Neural progenitor cell (in vitro differentiated cells): ENCODE data around the gene DPT. TPM values are rescaled to one million over a fixed set of nuclear protein-coding genes. Genes with fewer than 3 reads are reported as not detected.

Experiments used
- DNase-seq: peaks from one replicate; pipeline ENCODE4 v3.0.0-alpha.2; 2016; ENCODE audit warnings: low spot score
- H2AFZ ChIP-seq: fragments of 200-600 bp; sonication (generic); replicated peaks from 2 replicates; pipeline ENCODE4 v1.6.1; 2016; ENCODE audit warnings: antibody characterized with exemption
- H3F3A ChIP-seq: fragments of 200-600 bp; sonication (generic); 2 replicates; pipeline ENCODE4 v1.6.1; 2016; ENCODE audit warnings: antibody characterized with exemption, low read depth
- H3K27ac ChIP-seq: fragments of 200-600 bp; sonication (generic); 2 replicates; pipeline ENCODE4 v1.5.1; 2016; ENCODE audit warnings: mild to moderate bottlenecking
- H3K27me3 ChIP-seq: fragments of 200-600 bp; sonication (generic); 2 replicates; pipeline ENCODE4 v1.6.1; 2016; ENCODE audit warnings: mild to moderate bottlenecking, moderate library complexity
- H3K36me3 ChIP-seq: fragments of 200-600 bp; sonication (generic); 2 replicates; pipeline ENCODE4 v1.5.1; 2016
- H3K4me1 ChIP-seq: fragments of 200-600 bp; sonication (generic); 2 replicates; pipeline ENCODE4 v1.6.1; 2016; ENCODE audit warnings: mixed run types
- H3K4me2 ChIP-seq: fragments of 200-600 bp; sonication (generic); 2 replicates; pipeline ENCODE4 v1.6.1; 2016
- H3K4me3 ChIP-seq: fragments of 200-600 bp; sonication (generic); 2 replicates; pipeline ENCODE4 v1.5.1; 2016
- H3K79me2 ChIP-seq: fragments of 200-600 bp; sonication (generic); 2 replicates; pipeline ENCODE4 v1.6.1; 2016; ENCODE audit warnings: low read depth
- H3K9ac ChIP-seq: fragments of 200-600 bp; sonication (generic); 2 replicates; pipeline ENCODE4 v1.6.1; 2016
- H3K9me3 ChIP-seq: fragments of 200-600 bp; sonication (generic); 2 replicates; pipeline ENCODE4 v1.5.1; 2016; ENCODE audit warnings: low read depth
- H4K20me1 ChIP-seq: fragments of 200-600 bp; sonication (generic); 2 replicates; pipeline ENCODE4 v1.6.1; 2016; ENCODE audit warnings: low read depth
- H3K27ac Mint-ChIP-seq: 3 replicates; pipeline ENCODE4 v1.8.0; 2021; ENCODE audit warnings: mixed read lengths
- H3K27me3 Mint-ChIP-seq: 2 replicates; pipeline ENCODE4 v1.8.0; 2022; ENCODE audit warnings: low read depth, mild to moderate bottlenecking, inconsistent platforms, moderate library complexity, mixed read lengths; ENCODE audit not compliant: insufficient read depth
- H3K36me3 Mint-ChIP-seq: 3 replicates; pipeline ENCODE4 v1.8.0; 2021; ENCODE audit warnings: mixed read lengths
- H3K4me1 Mint-ChIP-seq: 3 replicates; pipeline ENCODE4 v1.8.0; 2021; ENCODE audit warnings: mixed read lengths
- H3K4me3 Mint-ChIP-seq: 3 replicates; pipeline ENCODE4 v1.8.0; 2021; ENCODE audit warnings: mild to moderate bottlenecking, moderate library complexity, mixed read lengths
- H3K9me3 Mint-ChIP-seq: 3 replicates; pipeline ENCODE4 v1.8.0; 2020; ENCODE audit warnings: mixed read lengths
- EZH2 ChIP-seq: fragments of 200-600 bp; sonication (generic); IDR thresholded peaks from 2 replicates; pipeline ENCODE4 v1.6.1; 2017; ENCODE audit warnings: antibody characterized with exemption, mild to moderate bottlenecking, moderate library complexity
- EZH2phosphoT487 ChIP-seq: fragments of 200-600 bp; sonication (generic); IDR thresholded peaks from 2 replicates; pipeline ENCODE4 v1.6.1; 2017; ENCODE audit warnings: antibody characterized with exemption
- total RNA-seq: library from RNA; depleted of rRNA; stranded (reverse); fragments of >200 nt; gene quantifications from 2 replicates; pipeline ENCODE4 v1.2.3, GENCODE V29; 2015; ENCODE audit warnings: low replicate concordance
- TF ChIP-seq, protein P1 (sequence below): fragments of 200-600 bp; sonication (generic); IDR thresholded peaks from 2 replicates; pipeline ENCODE4 v1.5.1; 2017; ENCODE audit warnings: antibody characterized with exemption, mild to moderate bottlenecking

Gene DPT
- total RNA-seq, 1 donor from 2014 or later = not detected

DNA sequence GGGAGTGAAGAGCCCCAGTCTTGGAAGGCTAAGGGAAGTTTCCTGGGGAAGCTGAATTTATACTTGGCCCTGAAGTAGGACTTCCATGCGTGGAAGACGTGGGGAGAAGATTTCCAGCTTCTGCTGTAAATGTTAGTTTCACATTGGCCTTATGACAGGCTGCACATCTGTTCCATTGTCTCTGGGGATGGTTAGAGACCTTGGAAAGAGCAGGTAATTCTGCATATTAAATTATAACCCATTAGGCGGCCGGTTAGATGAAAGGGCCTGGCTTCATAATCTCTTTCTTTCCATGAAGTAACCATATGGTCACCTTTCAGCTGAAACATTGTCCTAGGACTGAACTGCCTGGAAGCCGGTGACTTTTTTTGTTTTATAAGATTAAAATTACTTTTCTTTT, 37.5 kb downstream of the DPT start:
- H3K9me3 ChIP-seq = no peaks in the 10 kb centered on the region
- no peaks in the 10 kb centered on the region for H3K9me3 Mint-ChIP-seq
- no peak overlapping the region for H3K27ac ChIP-seq
- H3K4me1 Mint-ChIP-seq = peaks cover 15% of the 10 kb centered on the region
- no peaks in the 10 kb centered on the region for H3K36me3 ChIP-seq
- H3K4me1 ChIP-seq = no peaks in the 10 kb centered on the region
- H3K4me3 ChIP-seq = no peak overlapping the region
- H3K27me3 ChIP-seq = no peaks in the 10 kb centered on the region
- H3K4me2 ChIP-seq = no peak overlapping the region
- no peaks in the 10 kb centered on the region for H3K27me3 Mint-ChIP-seq
- no peaks in the 10 kb centered on the region for H4K20me1 ChIP-seq
- DNase-seq = no peak
- H3K27ac Mint-ChIP-seq = no peak overlapping the region
- H3K4me3 Mint-ChIP-seq = no peak overlapping the region
- TF ChIP-seq, protein P1, sequence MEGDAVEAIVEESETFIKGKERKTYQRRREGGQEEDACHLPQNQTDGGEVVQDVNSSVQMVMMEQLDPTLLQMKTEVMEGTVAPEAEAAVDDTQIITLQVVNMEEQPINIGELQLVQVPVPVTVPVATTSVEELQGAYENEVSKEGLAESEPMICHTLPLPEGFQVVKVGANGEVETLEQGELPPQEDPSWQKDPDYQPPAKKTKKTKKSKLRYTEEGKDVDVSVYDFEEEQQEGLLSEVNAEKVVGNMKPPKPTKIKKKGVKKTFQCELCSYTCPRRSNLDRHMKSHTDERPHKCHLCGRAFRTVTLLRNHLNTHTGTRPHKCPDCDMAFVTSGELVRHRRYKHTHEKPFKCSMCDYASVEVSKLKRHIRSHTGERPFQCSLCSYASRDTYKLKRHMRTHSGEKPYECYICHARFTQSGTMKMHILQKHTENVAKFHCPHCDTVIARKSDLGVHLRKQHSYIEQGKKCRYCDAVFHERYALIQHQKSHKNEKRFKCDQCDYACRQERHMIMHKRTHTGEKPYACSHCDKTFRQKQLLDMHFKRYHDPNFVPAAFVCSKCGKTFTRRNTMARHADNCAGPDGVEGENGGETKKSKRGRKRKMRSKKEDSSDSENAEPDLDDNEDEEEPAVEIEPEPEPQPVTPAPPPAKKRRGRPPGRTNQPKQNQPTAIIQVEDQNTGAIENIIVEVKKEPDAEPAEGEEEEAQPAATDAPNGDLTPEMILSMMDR = no peak
- TF ChIP-seq EZH2phosphoT487 = no peak
- no peak overlapping the region for H3K9ac ChIP-seq
- H3K36me3 Mint-ChIP-seq = no peaks in the 10 kb centered on the region
- H2AFZ ChIP-seq = no peak overlapping the region
- H3F3A ChIP-seq = no peaks in the 10 kb centered on the region
- H3K79me2 ChIP-seq = no peaks in the 10 kb centered on the region

DNA sequence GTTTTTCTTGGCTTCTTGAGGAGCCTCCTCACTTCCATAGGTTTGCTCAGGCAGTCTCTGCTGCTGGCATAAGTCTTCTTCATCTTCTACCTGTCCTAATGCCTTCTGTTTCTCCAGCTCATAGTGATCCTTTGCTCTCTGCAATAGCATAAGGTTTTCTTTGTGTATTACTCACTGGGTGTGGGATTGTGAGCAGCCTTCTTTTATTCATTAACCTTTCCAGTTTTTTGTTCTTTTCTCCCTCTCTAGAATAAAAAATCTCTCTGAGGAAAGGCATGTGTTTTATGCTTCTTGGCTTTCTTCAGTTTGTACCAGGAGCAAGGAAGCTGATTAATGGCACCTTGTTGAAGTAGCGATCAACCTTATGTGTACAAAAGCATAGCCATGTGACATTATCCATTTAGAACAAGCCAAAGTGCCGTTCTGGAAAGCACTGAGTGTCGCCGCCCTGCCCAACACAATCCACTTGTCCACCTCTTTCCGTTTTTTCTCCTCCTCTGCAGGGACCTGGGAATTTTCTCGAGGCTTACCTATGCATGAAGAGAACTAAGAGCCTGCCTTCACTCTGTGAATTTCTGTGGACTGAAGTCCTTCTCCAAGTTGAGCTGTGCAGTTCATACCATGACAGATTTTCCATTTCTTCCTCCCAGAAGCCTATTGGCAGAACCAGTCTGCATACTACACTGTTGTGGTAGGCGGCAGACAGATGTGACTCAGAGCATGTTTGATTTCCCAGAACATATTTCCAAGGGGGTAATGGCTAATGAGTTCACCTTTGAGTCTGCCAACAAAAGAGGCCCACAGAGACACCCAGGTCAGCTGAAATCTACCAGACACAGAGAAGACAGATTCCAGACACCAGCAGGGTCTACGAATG, 39.0 kb downstream of the DPT start:
- no peak overlapping the region for H3K4me3 ChIP-seq
- H3K36me3 Mint-ChIP-seq = no peaks in the 10 kb centered on the region
- H3K9ac ChIP-seq = no peak overlapping the region
- H3K4me1 Mint-ChIP-seq = peaks cover 5% of the 10 kb centered on the region
- no peak overlapping the region for H3K4me3 Mint-ChIP-seq
- no peaks in the 10 kb centered on the region for H4K20me1 ChIP-seq
- TF ChIP-seq, protein P1 = no peak
- TF ChIP-seq EZH2 (no peak), EZH2phosphoT487 (no peak)
- no peak for DNase-seq
- no peak overlapping the region for H3K27ac Mint-ChIP-seq
- no peaks in the 10 kb centered on the region for H3K27me3 Mint-ChIP-seq
- H3K9me3 Mint-ChIP-seq = no peaks in the 10 kb centered on the region
- no peaks in the 10 kb centered on the region for H3K36me3 ChIP-seq
- H3K4me1 ChIP-seq = no peaks in the 10 kb centered on the region
- no peak overlapping the region for H3K4me2 ChIP-seq
- H3K79me2 ChIP-seq = no peaks in the 10 kb centered on the region
- no peak overlapping the region for H3K27ac ChIP-seq
- no peaks in the 10 kb centered on the region for H3K27me3 ChIP-seq
- no peak overlapping the region for H2AFZ ChIP-seq
- no peaks in the 10 kb centered on the region for H3F3A ChIP-seq
- H3K9me3 ChIP-seq = no peaks in the 10 kb centered on the region

DNA sequence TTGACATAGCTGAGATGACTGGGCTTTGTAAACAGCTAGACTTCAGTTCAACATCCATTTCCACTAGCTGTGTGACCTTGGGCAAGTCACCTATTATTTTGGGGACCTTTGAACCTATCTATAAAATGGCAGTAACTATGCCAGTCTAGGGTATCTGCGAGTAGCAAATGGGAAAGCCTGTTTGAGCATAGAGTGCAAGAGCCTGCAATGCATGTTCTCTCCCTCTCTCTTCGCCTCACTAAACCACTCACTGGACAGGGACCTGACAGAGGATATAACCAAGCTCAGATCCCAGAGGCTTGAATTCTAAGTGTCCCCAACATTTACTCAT, 39.7 kb downstream of the DPT start:
- Histone ChIP-seq H3K4me3 (no peak overlapping the region), H3K4me2 (no peak overlapping the region), H3K36me3 (no peaks in the 10 kb centered on the region), H4K20me1 (no peaks in the 10 kb centered on the region), H3K4me1 (no peaks in the 10 kb centered on the region), H2AFZ (no peak overlapping the region), H3F3A (no peaks in the 10 kb centered on the region), H3K27ac (no peak overlapping the region), H3K27me3 (no peaks in the 10 kb centered on the region), H3K9me3 (no peaks in the 10 kb centered on the region), H3K9ac (no peak overlapping the region), H3K79me2 (no peaks in the 10 kb centered on the region)
- no peak for TF ChIP-seq EZH2phosphoT487
- no peak for TF ChIP-seq EZH2
- TF ChIP-seq, protein P1 = no peak
- no peak for DNase-seq
- no peaks in the 10 kb centered on the region for H3K36me3 Mint-ChIP-seq
- H3K4me3 Mint-ChIP-seq = no peak overlapping the region
- no peaks in the 10 kb centered on the region for H3K9me3 Mint-ChIP-seq
- H3K4me1 Mint-ChIP-seq = peaks cover 2% of the 10 kb centered on the region
- H3K27ac Mint-ChIP-seq = no peak overlapping the region
- no peaks in the 10 kb centered on the region for H3K27me3 Mint-ChIP-seq
